MG63 (cell line): ENCODE results near the gene FRMD8. TPM values are rescaled to one million over a fixed set of nuclear protein-coding genes. Genes with fewer than 3 reads are reported as not detected.

ENCODE experiments used
- DNase-seq: peaks from one replicate; pipeline ENCODE4 v3.0.0-alpha.2; 2020
- H3K27me3 ChIP-seq: fragments of 250-450 bp; sonication (Bioruptor Pico); 2 replicates; pipeline ENCODE4 v1.5.1; 2020; ENCODE audit warnings: mild to moderate bottlenecking, moderate library complexity
- H3K36me3 ChIP-seq: fragments of 250-450 bp; sonication (Bioruptor Pico); 2 replicates; pipeline ENCODE4 v1.5.1; 2020; ENCODE audit warnings: mild to moderate bottlenecking, moderate library complexity
- H3K4me3 ChIP-seq: fragments of 250-450 bp; sonication (Bioruptor Pico); 2 replicates; pipeline ENCODE4 v1.5.1; 2020; ENCODE audit warnings: mild to moderate bottlenecking, moderate library complexity
- H3K9me3 ChIP-seq: fragments of 250-450 bp; sonication (Bioruptor Pico); 2 replicates; pipeline ENCODE4 v1.5.1; 2020; ENCODE audit warnings: mild to moderate bottlenecking, moderate library complexity
- total RNA-seq: library from RNA; depleted of rRNA; stranded (reverse); fragments of >200 nt; shearing (Covaris generic); gene quantifications from 2 replicates; pipeline ENCODE4 v1.2.3, GENCODE V29; 2014; ENCODE audit warnings: low replicate concordance

The FRMD8 gene
- total RNA-seq, 1 experiment from 2014 or later: 44.1 TPM

DNA sequence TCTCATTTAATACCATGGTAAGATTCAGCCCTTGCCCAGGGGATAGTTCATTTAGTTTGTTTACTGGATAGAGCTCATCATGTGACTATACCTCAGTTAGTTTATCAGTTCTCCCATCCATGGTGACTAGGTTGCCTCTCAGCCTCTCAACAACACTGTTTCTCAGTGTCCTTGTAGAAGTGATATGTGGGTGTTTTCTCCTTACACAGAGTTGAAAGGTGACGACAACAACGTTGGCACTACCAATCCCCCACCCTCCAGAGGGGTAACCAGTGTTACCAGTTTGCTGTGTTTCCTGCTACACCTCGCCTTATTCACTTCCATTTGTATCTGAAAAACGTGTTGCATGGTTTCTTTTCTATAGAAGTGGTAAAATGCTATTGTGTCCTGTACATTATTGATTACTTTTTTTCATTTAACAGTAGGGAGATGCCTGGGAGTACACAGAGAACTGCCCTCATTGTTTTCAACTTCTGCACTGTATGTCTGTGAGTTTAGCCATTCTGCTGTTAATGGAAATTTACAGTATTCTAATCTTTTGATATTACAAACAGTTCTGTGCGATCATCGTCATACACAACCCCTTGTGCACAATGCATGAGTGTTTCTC lies 47.7 kb downstream of the FRMD8 start:
- no peaks in the 10 kb centered on the region for H3K27me3 ChIP-seq
- H3K4me3 ChIP-seq: no peak overlapping the region
- no peaks in the 10 kb centered on the region for H3K9me3 ChIP-seq
- H3K36me3 ChIP-seq: peaks cover 71% of the 10 kb centered on the region
- DNase-seq: no peak

DNA sequence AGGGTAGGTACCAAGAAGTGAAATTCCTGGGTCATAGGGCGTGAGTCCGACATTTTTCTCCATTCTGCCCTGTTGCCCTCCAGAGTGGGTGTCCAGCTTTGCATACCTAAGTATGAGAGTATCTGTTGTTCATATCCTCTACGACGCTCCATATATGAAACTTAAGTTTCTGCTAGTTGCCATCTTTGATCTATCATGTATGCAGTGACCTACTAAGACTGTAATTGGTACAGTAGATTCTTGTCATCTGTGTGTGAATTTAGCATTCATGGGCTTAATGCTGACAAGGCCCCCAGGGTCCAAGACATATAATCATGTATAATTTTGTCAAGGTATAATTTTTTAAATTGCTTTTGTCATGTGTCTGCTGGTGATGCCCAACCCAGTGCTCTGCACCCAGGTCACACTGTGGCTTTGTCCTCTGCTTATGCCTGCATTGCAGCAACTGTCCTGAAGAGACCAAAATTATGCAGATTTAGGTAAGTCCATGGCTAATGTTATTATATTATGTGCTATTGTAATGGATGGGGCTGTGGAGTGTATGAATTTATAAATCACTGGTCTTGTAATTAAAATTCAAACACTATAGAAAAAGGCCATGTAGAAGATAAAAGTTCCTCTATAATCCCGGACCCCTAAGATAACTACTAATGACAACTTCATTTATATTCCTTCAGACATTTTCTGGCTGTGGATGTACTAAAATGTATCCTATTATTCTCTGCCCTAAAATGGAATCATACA lies 48.4 kb downstream of the FRMD8 start:
- H3K36me3 ChIP-seq: peaks cover 75% of the 10 kb centered on the region
- no peak for DNase-seq
- no peaks in the 10 kb centered on the region for H3K27me3 ChIP-seq
- H3K9me3 ChIP-seq: no peaks in the 10 kb centered on the region
- no peak overlapping the region for H3K4me3 ChIP-seq

DNA sequence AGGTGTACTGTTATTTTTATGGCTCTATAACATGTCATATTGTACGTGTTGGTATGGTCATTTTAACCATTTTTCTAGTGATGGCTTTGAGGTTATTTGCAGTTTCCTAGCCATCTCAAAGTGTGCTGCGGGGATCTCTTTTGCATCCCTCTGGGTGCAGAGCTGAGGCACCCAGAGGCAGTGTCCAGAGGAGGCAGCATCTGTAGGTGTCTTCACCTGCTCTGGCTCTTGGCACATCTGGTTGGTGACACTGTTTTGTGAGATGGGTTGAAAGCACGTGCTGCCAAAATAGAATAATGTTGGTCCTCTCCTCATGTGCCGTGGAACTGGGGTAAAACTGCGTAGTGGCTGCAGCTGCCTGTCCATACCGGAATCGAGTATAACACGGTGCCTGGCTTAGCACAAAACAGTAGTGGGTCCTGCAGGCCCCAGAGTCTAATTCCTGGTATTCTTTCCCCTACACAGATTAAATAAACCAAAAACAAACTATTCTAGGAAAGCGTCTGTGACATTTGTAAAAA lies 49.0 kb downstream of the FRMD8 start:
- Histone ChIP-seq H3K27me3 (no peaks in the 10 kb centered on the region), H3K4me3 (no peak overlapping the region), H3K9me3 (no peaks in the 10 kb centered on the region), H3K36me3 (peaks cover 72% of the 10 kb centered on the region)
- no peak for DNase-seq

DNA sequence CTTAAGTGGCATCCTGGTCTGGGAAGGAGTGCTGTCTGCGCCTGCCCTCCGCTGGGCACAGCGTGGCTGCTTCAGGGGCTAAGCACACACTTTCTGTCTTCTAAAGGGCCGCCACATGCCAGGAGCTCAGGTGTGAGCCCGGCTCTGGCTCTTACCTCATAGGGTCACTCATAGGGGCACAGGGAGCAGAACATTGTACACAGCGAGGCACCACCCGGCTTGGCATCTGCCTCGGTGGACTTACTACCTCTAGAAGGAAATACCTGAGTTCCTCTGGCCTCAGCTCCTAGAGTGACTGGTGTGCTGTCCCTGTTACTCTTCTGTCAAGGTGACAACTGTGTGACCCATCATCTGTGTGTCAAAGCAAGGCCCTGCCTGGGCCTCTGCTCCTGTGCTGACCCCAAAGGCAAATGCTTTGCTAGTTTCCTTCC lies 49.6 kb downstream of the FRMD8 start:
- Histone ChIP-seq H3K36me3 (peaks cover 69% of the 10 kb centered on the region), H3K9me3 (no peaks in the 10 kb centered on the region), H3K4me3 (no peak overlapping the region), H3K27me3 (no peaks in the 10 kb centered on the region)
- no peak for DNase-seq

DNA sequence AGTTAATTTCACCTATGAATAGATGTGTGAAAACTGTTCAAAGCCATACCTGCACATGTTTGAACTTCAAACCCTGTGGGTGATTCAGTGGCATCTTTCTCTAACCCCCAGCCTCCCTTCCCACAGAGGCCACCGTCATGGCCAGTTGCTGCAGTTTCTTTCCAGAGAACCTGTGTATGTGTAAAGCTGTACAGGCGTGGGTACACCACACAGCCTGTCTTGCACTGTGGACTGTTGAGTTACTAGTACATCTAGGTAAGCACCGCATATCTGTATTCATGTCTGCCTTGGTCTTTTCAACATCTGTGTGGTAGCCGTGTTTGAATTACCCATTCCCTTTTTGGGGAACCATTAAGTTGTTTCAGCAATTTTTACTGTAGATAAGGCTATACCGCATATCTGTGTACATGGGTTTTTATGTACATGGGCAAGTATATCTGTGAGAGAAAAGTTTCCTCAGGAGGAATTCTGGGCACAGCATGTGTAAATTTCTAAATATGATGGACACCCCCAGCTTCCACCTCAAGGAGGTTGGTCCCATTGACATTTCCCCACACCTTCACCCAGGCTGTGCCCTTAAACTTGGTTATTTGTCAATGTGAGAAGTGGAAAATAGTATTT lies 50.1 kb downstream of the FRMD8 start:
- Histone ChIP-seq H3K27me3 (no peaks in the 10 kb centered on the region), H3K4me3 (no peak overlapping the region), H3K36me3 (peaks cover 69% of the 10 kb centered on the region), H3K9me3 (no peaks in the 10 kb centered on the region)
- DNase-seq: no peak

DNA sequence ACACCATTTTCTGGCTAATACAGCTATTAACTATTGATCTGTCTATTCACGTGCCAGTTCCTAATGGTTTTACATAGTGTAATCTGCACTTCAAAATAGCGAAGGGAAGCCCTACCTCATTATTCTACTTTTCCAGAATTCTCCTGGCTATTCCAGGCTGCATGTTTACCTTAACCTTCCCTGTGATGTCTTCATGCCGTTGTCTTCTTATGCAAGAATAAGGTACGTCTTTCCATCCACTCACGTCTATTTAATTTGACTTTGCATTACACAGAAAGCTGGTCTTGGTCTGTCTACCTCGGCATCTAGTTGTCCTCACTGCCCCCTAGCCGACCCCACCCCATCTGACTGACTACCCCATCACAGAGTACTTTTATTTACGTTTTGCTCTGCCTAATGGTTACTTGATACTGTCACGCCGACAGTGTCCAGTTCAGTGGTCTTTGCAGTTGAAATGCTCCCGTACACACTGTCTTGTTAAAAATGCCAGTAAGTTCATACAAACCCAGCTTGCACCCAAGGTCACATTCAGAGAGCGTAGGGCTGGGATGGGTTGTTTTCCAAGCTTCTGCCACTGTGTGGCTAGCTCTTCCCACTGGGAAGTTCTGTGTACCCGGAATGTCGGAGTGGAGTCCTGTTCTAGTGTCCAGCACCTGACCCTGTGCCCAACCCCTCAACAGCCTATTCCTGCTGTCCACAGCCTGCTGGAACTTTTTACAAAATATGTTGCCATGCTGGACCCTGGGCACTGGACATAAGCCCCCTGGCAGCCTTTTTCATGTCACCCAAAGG lies 51.2 kb downstream of the FRMD8 start:
- Histone ChIP-seq H3K9me3 (no peaks in the 10 kb centered on the region), H3K36me3 (peaks cover 72% of the 10 kb centered on the region), H3K27me3 (no peaks in the 10 kb centered on the region), H3K4me3 (no peak overlapping the region)
- DNase-seq: no peak

DNA sequence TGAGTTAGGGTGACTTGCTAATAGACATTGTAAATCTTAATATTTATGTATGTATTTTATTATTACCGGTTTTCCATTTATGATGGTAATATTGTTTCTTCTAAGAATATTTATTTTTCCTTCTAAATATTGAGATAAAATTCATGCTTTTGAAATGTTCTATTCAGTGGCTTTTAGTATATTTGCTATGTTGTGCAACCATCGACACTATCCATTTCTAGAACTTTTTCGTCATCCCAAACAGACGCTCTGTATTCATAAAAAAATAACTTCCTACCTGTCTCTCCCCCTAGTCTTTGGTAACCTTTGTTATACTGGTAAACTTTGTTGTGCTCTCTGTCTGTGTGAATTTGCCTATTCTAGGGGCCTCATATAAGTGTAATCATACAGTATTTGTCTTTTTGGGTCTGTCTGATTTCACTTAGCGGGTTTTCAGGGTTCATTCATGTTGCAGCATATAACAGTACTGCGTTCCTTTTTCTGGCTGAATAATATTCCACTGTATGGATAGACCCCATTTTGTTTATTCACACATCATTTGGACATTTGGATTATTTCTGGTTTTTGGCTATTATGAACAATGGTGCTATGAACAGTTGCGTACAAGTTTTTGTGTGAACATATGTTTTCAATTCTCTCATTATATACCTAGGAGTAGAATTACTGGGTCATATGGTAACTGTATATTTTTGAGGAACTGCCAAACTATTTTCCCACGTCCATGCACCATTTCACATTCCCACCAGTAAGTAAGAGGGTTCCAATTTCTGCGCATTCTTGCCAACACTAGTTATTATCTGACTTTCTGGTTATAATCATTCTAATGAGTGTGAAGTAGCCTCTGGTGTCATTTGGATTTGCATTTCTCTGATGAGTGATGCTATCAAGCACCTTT lies 52.1 kb downstream of the FRMD8 start:
- Histone ChIP-seq H3K36me3 (peaks cover 72% of the 10 kb centered on the region), H3K4me3 (no peak overlapping the region), H3K27me3 (no peaks in the 10 kb centered on the region), H3K9me3 (no peaks in the 10 kb centered on the region)
- no peak for DNase-seq

DNA sequence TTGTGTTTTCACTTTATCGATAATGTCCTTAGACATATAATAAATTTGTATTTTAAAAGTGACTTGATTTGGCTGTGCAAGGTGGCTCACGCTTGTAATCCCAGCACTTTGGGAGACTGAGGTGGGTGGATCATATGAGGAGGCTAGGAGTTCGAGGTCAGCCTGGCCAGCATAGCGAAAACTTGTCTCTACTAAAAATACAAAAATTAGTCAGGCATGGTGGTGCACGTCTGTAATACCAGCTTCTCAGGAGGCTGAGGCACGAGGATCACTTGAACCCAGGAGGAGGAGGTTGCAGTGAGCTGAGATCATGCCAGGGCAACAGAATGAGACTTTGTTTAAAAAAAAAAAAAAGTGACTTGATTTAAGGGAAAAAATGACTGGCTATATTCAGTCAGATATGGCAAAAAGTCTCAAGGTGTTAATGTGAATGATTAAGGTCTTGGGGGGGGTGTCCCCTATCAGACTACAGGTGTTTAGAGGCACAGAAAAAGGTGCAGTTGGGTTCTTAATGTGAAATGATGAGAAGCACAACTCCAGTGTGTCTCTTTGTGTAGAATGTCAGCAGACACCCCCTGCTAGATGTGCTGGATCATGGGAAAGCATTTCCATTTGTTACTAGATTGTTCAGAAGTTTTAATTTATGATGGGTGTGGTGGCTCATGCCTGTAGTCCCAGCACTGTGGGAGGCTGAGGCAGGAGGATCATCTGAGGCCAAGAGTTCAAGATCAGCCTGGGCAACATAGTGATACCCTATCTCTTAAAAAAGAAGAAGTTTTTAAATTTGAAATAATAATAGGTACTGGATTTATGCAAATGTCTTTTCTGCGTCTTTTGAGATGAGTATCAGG lies 53.1 kb downstream of the FRMD8 start:
- H3K9me3 ChIP-seq: no peaks in the 10 kb centered on the region
- H3K4me3 ChIP-seq: no peak overlapping the region
- no peaks in the 10 kb centered on the region for H3K27me3 ChIP-seq
- DNase-seq: peak; percentile 9
- peaks cover 74% of the 10 kb centered on the region for H3K36me3 ChIP-seq

DNA sequence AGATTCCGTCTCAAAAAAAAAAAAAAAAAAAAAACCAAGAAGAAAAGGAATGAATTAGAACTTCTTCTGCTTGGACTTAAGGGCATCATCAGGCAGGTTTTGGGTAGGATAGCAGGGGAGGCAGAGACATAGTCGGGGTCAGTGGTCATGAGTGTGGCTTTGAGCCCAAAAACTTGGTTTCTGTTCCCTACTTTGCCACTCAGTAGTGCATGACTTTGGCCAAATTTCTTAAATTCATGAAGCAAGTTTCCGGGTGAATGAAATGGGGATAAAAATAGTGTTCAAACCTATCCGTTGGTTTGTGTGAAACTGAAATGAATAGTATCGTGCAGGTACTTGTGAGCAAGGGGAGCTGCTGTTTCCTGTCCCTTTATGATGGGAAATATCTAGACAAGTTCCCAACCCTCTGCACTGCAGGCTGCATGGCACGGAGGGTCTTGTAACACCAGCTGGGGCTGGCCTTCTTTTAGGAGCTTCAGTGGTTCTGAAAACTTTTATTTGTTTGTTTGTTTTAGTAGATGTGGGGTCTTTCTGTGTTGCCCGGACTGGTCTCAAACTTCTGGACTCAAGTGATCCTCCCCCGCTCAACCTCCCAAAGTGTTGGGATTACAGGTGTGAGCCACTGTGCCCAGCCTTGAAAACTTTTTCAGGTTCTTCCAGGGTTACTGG lies 54.5 kb downstream of the FRMD8 start:
- DNase-seq: peak; percentile 16
- Histone ChIP-seq H3K36me3 (peaks cover 71% of the 10 kb centered on the region), H3K9me3 (no peaks in the 10 kb centered on the region), H3K27me3 (no peaks in the 10 kb centered on the region), H3K4me3 (no peak overlapping the region)

DNA sequence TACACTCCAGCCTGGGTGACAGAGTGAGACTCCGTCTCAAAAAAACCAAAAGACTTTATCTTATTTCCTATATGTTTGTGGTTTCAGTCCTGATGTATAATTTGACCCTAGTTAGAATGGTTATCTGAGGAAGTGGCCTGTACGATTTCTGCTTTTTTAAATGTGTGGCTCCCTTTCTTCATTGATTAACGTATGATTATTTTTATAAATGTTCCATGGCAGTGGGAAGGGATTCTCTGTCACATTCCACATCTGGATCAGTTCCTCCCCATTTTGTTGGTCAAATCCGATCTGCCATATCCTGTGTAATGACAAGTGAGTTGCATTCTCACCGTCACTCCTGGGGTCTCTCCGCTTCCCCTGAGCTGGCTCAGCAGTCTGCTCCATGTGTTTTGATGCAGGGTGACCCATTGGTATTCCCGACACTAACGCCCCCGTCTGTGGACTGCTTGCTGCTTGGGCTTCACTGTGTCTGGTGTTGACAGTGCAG lies 56.5 kb downstream of the FRMD8 start:
- Histone ChIP-seq H3K4me3 (no peak overlapping the region), H3K27me3 (no peaks in the 10 kb centered on the region), H3K9me3 (no peaks in the 10 kb centered on the region), H3K36me3 (peaks cover 68% of the 10 kb centered on the region)
- DNase-seq: peak; percentile 11

DNA sequence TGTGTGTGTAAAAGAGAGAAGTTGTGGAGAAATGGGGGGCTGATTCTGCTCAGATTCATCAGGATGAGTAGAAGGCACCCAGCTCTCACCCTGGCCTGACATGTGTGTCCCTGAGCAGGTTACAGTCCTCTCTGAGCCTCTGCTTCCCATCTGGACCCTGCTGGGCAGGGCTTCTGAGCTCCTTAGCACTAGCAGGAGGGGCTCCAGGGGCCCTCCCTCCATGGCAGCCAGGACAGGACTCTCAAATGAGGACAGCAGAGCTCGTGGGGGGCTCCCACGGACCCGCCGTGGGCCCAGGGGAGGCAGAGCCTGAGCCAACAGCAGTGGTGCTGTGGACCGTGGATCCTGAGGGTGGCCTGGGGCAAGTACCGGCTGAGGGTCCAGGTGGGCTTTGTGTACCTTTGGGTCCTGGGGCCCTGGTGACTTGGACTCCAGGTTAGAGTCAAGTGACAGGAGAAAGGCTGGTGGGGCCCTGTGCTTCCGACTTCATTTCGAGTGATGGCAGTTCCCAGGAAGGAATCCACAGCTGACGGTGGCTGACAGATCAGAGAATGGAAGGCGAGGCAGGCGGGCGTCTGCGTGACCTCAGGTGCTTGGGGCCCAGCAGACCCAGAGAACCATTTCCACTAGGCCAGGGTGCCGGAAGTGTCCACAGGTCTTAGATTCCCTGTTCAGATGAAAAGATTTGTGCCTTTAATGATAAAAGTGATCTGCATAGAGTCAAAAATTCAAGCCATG lies 58.0 kb downstream of the FRMD8 start:
- DNase-seq: peak; percentile 32
- peaks cover 60% of the 10 kb centered on the region for H3K36me3 ChIP-seq
- H3K9me3 ChIP-seq: no peaks in the 10 kb centered on the region

DNA sequence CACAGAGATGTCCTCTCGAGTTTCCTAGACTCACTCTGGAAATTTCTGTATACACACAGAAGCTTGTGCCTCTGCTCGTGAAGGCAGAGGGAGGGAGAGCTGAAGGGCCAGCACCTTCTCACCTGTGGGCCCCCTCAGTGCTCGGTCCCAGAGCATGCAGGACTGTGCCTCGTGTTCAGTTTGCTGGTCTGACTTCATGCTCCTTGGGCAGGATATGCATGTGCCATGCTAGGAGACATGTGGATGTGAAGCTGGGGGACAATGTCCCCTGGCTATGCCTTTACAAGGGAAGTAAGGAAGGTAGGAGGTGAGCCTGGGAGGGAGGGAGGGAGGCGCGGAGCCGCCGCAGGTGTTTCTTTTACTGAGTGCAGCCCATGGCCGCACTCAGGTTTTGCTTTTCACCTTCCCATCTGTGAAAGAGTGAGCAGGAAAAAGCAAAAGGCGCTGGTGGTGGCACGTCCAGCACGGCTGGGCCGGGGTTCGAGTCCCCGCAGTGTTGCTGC lies 58.7 kb downstream of the FRMD8 start:
- Histone ChIP-seq H3K27me3 (no peaks in the 10 kb centered on the region), H3K9me3 (no peaks in the 10 kb centered on the region), H3K4me3 (no peak overlapping the region), H3K36me3 (peaks cover 60% of the 10 kb centered on the region)
- no peak for DNase-seq

More for the DNA sequence above, 58.0 kb downstream of the FRMD8 start:
- Histone ChIP-seq H3K27me3 (no peaks in the 10 kb centered on the region), H3K4me3 (no peak overlapping the region)

DNA sequence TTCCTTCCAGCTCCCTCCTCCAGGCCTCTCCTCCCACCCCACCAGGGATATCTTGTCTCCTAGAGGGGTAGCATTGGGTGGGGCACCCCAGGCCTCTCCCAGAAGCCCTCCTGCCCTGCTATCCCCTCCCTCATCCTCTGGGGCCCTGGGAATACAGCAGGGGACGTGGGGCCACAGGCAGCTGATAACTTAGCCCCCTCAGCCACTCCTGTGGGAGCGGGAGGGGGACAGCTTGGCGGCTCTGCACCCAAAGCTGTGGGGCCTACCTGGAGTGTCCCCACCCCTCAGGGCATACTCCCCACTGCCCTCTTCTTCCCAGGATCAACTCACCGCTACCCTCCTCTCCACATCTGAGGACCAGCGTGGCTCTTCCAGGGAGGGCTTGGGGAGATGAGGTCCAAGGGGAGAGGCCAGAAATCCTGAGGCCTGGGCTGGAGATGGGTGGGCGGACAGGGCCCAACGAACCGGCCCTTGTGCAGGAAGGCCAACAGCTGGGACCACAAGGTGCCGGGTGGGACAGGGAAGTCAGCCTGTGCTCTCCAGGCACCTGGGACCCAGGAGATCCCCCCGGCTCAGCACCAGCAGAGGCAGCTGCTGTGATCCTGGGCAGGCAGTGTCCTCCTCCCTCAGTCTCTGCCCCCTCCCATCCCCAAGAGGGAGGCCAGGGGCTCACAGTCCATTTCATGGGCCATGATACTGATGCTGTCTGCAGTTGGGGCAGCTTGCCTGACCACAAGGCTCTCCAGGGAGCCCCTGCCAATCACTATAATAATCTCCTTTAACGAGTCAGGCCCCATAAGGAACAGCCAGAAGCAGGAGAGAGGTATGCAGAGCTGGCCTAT lies 59.4 kb downstream of the FRMD8 start:
- DNase-seq: peak; percentile 69
- no peak overlapping the region for H3K4me3 ChIP-seq
- H3K9me3 ChIP-seq: no peaks in the 10 kb centered on the region
- peaks cover 60% of the 10 kb centered on the region for H3K36me3 ChIP-seq
- no peaks in the 10 kb centered on the region for H3K27me3 ChIP-seq
